ENCODE results near the gene RFNG. TPM values are rescaled to one million over a fixed set of nuclear protein-coding genes. Genes with fewer than 3 reads are reported as not detected.

The RFNG gene
- total and polyA plus RNA-seq, 8 donors: 12.5 to 66.5 (median 27.1) TPM

- no peaks in the 10 kb centered on the region for H3K9me3 ChIP-seq
- DNase-seq: no peak
- TF ChIP-seq POLR2A (IDR thresholded peaks at IDR 0.05) (no peak), POLR2AphosphoS5 (IDR thresholded peaks at IDR 0.05) (no peak), EP300 (IDR thresholded peaks at IDR 0.05) (no peak)
- TF ChIP-seq, protein P1, sequence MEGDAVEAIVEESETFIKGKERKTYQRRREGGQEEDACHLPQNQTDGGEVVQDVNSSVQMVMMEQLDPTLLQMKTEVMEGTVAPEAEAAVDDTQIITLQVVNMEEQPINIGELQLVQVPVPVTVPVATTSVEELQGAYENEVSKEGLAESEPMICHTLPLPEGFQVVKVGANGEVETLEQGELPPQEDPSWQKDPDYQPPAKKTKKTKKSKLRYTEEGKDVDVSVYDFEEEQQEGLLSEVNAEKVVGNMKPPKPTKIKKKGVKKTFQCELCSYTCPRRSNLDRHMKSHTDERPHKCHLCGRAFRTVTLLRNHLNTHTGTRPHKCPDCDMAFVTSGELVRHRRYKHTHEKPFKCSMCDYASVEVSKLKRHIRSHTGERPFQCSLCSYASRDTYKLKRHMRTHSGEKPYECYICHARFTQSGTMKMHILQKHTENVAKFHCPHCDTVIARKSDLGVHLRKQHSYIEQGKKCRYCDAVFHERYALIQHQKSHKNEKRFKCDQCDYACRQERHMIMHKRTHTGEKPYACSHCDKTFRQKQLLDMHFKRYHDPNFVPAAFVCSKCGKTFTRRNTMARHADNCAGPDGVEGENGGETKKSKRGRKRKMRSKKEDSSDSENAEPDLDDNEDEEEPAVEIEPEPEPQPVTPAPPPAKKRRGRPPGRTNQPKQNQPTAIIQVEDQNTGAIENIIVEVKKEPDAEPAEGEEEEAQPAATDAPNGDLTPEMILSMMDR (IDR thresholded peaks at IDR 0.05): no peak
- no peak overlapping the region for H3K27ac ChIP-seq
- no peaks in the 10 kb centered on the region for H3K27me3 ChIP-seq
- H3K4me3 ChIP-seq: peak overlapping the region in 1 of 4 donors; percentile 98
- peaks cover 40 to 70% (median 64%) of the 10 kb centered on the region in 4 donors for H3K4me1 ChIP-seq
- 60 to 73% (median 66%) methylated on average over 12 to 14 of the region's 14 CpGs for WGBS, 5 donors
- intact Hi-C loops (cut with DNase I; ENCODE audit: low total_unique reads): no loop called here
- peaks cover 0 to 17% (median 15%) of the 10 kb centered on the region in 4 donors for H3K36me3 ChIP-seq
Measured at GRCh38 chr17:82020572-82021106, 31.0 kb downstream of the RFNG start.

DNA sequence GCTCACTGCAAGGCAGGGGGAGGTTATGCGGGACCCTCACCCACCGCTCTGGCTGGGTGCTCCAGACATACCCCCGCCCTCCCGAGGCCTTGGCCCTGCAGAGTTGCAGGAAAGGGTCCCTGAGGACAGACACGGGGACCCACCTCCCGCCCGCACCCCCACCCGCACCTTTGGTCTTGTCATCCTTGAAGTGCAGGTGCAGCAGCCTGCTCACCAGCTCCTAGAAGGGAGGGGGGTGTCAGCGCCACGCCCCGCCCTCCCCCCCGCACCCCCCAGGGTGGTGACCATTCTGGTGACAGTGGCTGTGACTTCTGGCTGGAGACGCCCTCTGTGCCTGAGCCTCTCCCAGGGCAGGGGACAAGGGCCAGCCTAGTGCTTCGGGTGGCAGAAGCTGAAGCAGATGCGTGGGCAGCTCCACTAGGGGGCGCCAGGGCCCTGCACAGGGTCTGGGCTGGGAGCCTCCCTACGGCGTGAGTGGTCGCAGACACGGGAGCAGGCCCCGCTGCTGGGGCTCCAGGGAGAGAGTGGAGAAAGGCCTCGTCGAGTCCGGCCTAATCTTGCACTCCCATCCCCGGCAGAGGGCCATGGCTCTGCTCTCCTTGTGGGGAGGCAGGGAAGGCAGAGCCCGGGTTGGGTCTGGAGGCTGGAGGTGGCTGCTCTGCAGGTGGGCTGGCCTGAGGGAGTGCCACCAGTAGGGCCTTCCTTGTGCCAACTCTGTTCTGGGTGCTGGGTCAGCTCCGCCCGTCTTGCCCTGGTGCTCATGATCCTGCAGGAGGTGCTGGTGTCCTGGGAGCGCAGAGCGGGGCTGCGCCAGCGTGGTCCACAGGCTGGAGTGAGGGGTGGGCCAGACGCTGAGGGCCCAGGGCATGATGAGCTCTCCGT lies 31.7 kb downstream of the RFNG start:
- peak; percentile 63 to 73 for DNase-seq
- peaks cover 0 to 17% (median 15%) of the 10 kb centered on the region in 4 donors for H3K36me3 ChIP-seq
- H3K9me3 ChIP-seq: no peaks in the 10 kb centered on the region
- H3K27me3 ChIP-seq: no peaks in the 10 kb centered on the region
- TF ChIP-seq POLR2A (IDR thresholded peaks at IDR 0.05) (no peak), POLR2AphosphoS5 (IDR thresholded peaks at IDR 0.05) (no peak), EP300 (IDR thresholded peaks at IDR 0.05) (no peak)
- TF ChIP-seq, protein P1 (IDR thresholded peaks at IDR 0.05): peak in 4 of 7 experiments; percentile 7 to 67 (median 56)
- no peak overlapping the region for H3K27ac ChIP-seq
- intact Hi-C loops (cut with DNase I; ENCODE audit: low total_unique reads): loop anchor here (5.0 kb wide), 1 partner anchor 58 kb away; the partner anchor contains the start of gene NOTUM
- H3K4me3 ChIP-seq: no peak overlapping the region
- peaks cover 40 to 68% (median 62%) of the 10 kb centered on the region in 4 donors for H3K4me1 ChIP-seq
- WGBS, 5 donors: 55 to 80% (median 59%) methylated on average over 19 to 34 of the region's 34 CpGs

- TF ChIP-seq, protein P1 (IDR thresholded peaks at IDR 0.05): no peak
- TF ChIP-seq EP300 (IDR thresholded peaks at IDR 0.05) (no peak), POLR2AphosphoS5 (IDR thresholded peaks at IDR 0.05) (no peak), POLR2A (IDR thresholded peaks at IDR 0.05) (no peak)
- intact Hi-C loops (cut with DNase I; ENCODE audit: low total_unique reads): loop anchor here (5.0 kb wide), 1 partner anchor 57 kb away; the partner anchor contains the start of gene NOTUM
- Histone ChIP-seq H3K27me3 (no peaks in the 10 kb centered on the region), H3K27ac (peak overlapping the region in 1 of 5 donors; percentile 6), H3K9me3 (no peaks in the 10 kb centered on the region), H3K4me1 (peaks cover 36 to 60% (median 55%) of the 10 kb centered on the region in 4 donors), H3K4me3 (no peak overlapping the region), H3K36me3 (peaks cover 0 to 17% (median 15%) of the 10 kb centered on the region in 4 donors)
- no peak for DNase-seq
- 75 to 84% (median 76%) methylated on average over 16 to 33 of the region's 33 CpGs for WGBS, 5 donors
Measured at GRCh38 chr17:82018989-82019689, 32.5 kb downstream of the RFNG start.
